Right lobe of liver (tissue), 4 donors: Measurements from ENCODE around the gene MED19.
"Not testable (repeated sequence)": the region's sequence is repeated elsewhere in the genome, so short reads cannot be mapped to it uniquely, and the experiment has no call there.

ENCODE experiments used
- CTCF ChIP-seq, 4 donors: fragments of 200-600 bp in 3 of 4; fragments of 450-650 bp in 1 of 4; IDR thresholded peaks; one replicate each; pipeline versions ENCODE4 v1.5.1 to v1.8.0; 2016 to 2022; ENCODE audit warnings: antibody characterized with exemption in 4 of 4, mild to moderate bottlenecking in 2 of 4
- POLR2A ChIP-seq: fragments of 450-650 bp; IDR thresholded peaks from one replicate; pipeline ENCODE4 v1.6.1; 2017; ENCODE audit warnings: antibody characterized with exemption, mild to moderate bottlenecking
- donor health status: DM: no; HTN: no; CAD: no.
- donor health status: DM: no; HTN: no; CAD: no.
- donor health status: DM: no; HTN: yes; CAD: no.

- TF ChIP-seq CTCF (IDR thresholded peaks at IDR 0.05); POLR2A: not testable (repeated sequence)
Measured at GRCh38 chr11:57690474-57690873, 21.5 kb downstream of the MED19 start.
